Pancreas (tissue), 10 donors: ENCODE measurements around the gene CHM. TPM values are rescaled to one million over a fixed set of nuclear protein-coding genes. Genes with fewer than 3 reads are reported as not detected.

Experiments used
- ATAC-seq, 4 donors: fragments of 200-7000 bp; cut with Tn5 transposase; one replicate each; pipeline versions ENCODE4 v1.8.0 to v1.9.1; 2020; ENCODE audit warnings: mild to moderate bottlenecking in 4 of 4, moderate library complexity in 4 of 4
- DNase-seq, 6 donors: peaks; one replicate each; pipeline ENCODE4 v3.0.0-alpha.2; 2020
- FAIRE-seq: peaks from 2 replicates; lab custom pipeline; 2012; peaks lifted over from hg19 to GRCh38; lab: Jason Lieb, UNC
- H3K27ac ChIP-seq, 4 donors: fragments of 200-600 bp; sonication (generic); 1 replicate in 3 of 4; 2 replicates in 1 of 4; pipeline versions ENCODE4 v1.5.0 to v1.8.0; 2020
- H3K27me3 ChIP-seq, 4 donors: fragments of 200-600 bp; one replicate each; pipeline ENCODE4 v1.8.0; 2021
- H3K36me3 ChIP-seq, 3 donors: fragments of 200-600 bp; sonication (generic) in 1 of 3; one replicate each; pipeline versions ENCODE4 v1.5.0 to v1.8.0; 2020 to 2021
- H3K4me1 ChIP-seq, 3 donors: fragments of 200-600 bp; one replicate each; pipeline ENCODE4 v1.8.0; 2021
- H3K4me3 ChIP-seq, 4 donors: fragments of 200-600 bp; sonication (generic) in 2 of 4; one replicate each; pipeline versions ENCODE4 v1.5.0 to v1.8.0; 2020 to 2021
- H3K9me3 ChIP-seq, 4 donors: fragments of 200-600 bp; one replicate each; pipeline ENCODE4 v1.8.0; 2021
- CTCF ChIP-seq, 4 donors: fragments of 200-600 bp; sonication (generic) in 3 of 4; IDR thresholded peaks; one replicate each; pipeline versions ENCODE4 v1.5.0 to v1.8.0; 2021; ENCODE audit warnings: antibody characterized with exemption in 4 of 4
- WGBS, 2 donors: extraction: QIAGEN DNeasy Blood & Tissue Kit; methylation state at CpG; one replicate each; pipeline ENCODE4 v1.1.7; 2013; 5-methylcytosine and 5-hydroxymethylcytosine counted together
- intact Hi-C, 3 donors: fragments of 100-400 bp; cut with DNase I; formaldehyde crosslinking; loops; one replicate each; pipeline versions ENCODE4 v1.11.1 to v1.14.2; 2022
- polyA plus RNA-seq, 2 donors: library from polyadenylated mRNA; stranded (reverse); fragments of 200-250 nt; gene quantifications; one replicate each; pipeline ENCODE4 v1.2.3, GENCODE V29; 2013
- total RNA-seq, 6 donors: library from RNA; stranded (reverse); fragmentation: NEBNext Ultra II Directional in 4 of 6; extraction: Animal tissue kit (Norgen Biotek cat#: 25700) in 4 of 6; gene quantifications; one replicate each; pipeline versions ENCODE4 v1.2.1 to v1.2.4, GENCODE V29; 2021 to 2023
- donor health status: healthy with polysubstance abuse.
- donor health status: DM: no; HTN: no; CAD: no; lungs with moderate emphysema.
- donor health status: DM: no; HTN: no; CAD: no.
- donor health status: control.
- donor health status: control.
- donor health status: Bipolar disorder and iron deficiency.
- donor health status: DM: yes; HTN: yes; CAD: no.
- donor health status: DM: no; HTN: no; CAD: no.
- donor health status: DM: no; HTN: no; CAD: no.
- donor health status: DM: yes; HTN: yes; CAD: no.

The CHM gene
- total and polyA plus RNA-seq, 8 donors, result 3.9 to 10.7 (median 7.9) TPM

GRCh38 chrX:85897362-85898126, 149.8 kb downstream of the CHM start:
- Histone ChIP-seq H3K4me1 (no peaks in the 10 kb centered on the region), H3K4me3 (no peak overlapping the region), H3K9me3 (no peaks in the 10 kb centered on the region), H3K27me3 (peaks cover 0 to 3% (median 0%) of the 10 kb centered on the region in 4 donors), H3K36me3 (no peaks in the 10 kb centered on the region), H3K27ac (no peak overlapping the region)
- TF ChIP-seq CTCF (IDR thresholded peaks at IDR 0.05), result no peak
- WGBS, 2 donors, result 73 to 89% methylated on average over 7 of the region's 7 CpGs
- intact Hi-C loops, result no loop called here
- ATAC-seq (no peak), FAIRE-seq (no peak), DNase-seq (no peak)

GRCh38 chrX:85882601-85883000, 164.8 kb downstream of the CHM start:
- no peaks in the 10 kb centered on the region for H3K4me1 ChIP-seq
- H3K36me3 ChIP-seq, result no peaks in the 10 kb centered on the region
- TF ChIP-seq CTCF (IDR thresholded peaks at IDR 0.05), result no peak
- no peaks in the 10 kb centered on the region for H3K9me3 ChIP-seq
- intact Hi-C loops, result no loop called here
- H3K4me3 ChIP-seq, result no peak overlapping the region
- FAIRE-seq (peak; percentile 77), DNase-seq (no peak), ATAC-seq (no peak)
- H3K27me3 ChIP-seq, result peaks cover 0 to 4% (median 0%) of the 10 kb centered on the region in 4 donors
- no peak overlapping the region for H3K27ac ChIP-seq
- 84 to 94% methylated on average over 5 of the region's 5 CpGs for WGBS, 2 donors

DNA sequence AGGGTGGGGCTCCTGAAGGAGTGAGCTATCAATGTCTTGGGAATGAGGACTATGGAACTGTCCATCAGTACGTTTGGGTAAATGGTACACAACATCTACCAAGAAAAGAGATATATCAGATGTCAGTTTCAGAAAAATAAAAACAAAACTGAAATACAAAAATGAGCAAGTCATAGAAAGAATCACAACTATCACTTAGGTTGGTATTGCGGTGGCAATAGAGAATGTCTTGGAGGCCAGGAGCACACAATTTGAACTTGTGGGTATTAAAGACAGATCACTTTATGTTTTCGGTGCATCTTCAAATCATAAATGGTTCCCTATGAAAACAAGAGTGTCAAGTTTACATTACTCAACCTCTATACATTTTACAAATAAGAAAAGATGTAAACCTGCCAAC, 176.8 kb downstream of the CHM start:
- WGBS, 2 donors, result 74 to 91% methylated on average over 3 of the region's 3 CpGs
- H3K4me3 ChIP-seq, result no peak overlapping the region
- H3K36me3 ChIP-seq, result no peaks in the 10 kb centered on the region
- H3K27me3 ChIP-seq, result no peaks in the 10 kb centered on the region
- no peak for ATAC-seq
- H3K9me3 ChIP-seq, result no peaks in the 10 kb centered on the region
- TF ChIP-seq CTCF (IDR thresholded peaks at IDR 0.05), result no peak
- H3K27ac ChIP-seq, result no peak overlapping the region
- no peak for DNase-seq
- intact Hi-C loops, result no loop called here
- H3K4me1 ChIP-seq, result no peaks in the 10 kb centered on the region
- no peak for FAIRE-seq

- intact Hi-C loops, result no loop called here
- H3K27me3 ChIP-seq, result no peaks in the 10 kb centered on the region
- FAIRE-seq (no peak), DNase-seq (no peak), ATAC-seq (no peak)
- no peaks in the 10 kb centered on the region for H3K36me3 ChIP-seq
- no peak overlapping the region for H3K27ac ChIP-seq
- TF ChIP-seq CTCF (IDR thresholded peaks at IDR 0.05), result no peak
- no peaks in the 10 kb centered on the region for H3K4me1 ChIP-seq
- no peaks in the 10 kb centered on the region for H3K9me3 ChIP-seq
- no peak overlapping the region for H3K4me3 ChIP-seq
These were observed 182.0 kb downstream of the CHM start for GRCh38 chrX:85865324-85865723.

- peak; percentile 85 for FAIRE-seq
- Histone ChIP-seq H3K9me3 (no peaks in the 10 kb centered on the region), H3K27me3 (no peaks in the 10 kb centered on the region), H3K4me1 (no peaks in the 10 kb centered on the region), H3K36me3 (no peaks in the 10 kb centered on the region), H3K27ac (no peak overlapping the region), H3K4me3 (no peak overlapping the region)
- no peak for TF ChIP-seq CTCF (IDR thresholded peaks at IDR 0.05)
- no peak for ATAC-seq
- DNase-seq, result no peak
- intact Hi-C loops, result no loop called here
These were observed 187.9 kb downstream of the CHM start for GRCh38 chrX:85859426-85859825.
